GM12878 (cell line): ENCODE measurements around the gene RSPH1. TPM values are rescaled to one million over a fixed set of nuclear protein-coding genes. Genes with fewer than 3 reads are reported as not detected.

Experiments
- ATAC-seq: fragments of 200-7000 bp; cut with Tn5 transposase; 3 replicates; pipeline ENCODE4 v1.9.1; 2020; ENCODE audit warnings: mild to moderate bottlenecking, moderate library complexity
- BruUV-seq: library from RNA; stranded (reverse); fragments of 400-500 nt; replicated peaks from 2 replicates; lab custom pipeline; 2021; lab: Mats Ljungman, UMichigan
- CTCF ChIA-PET: fragments of 300-600 bp; sonication (Branson Sonifier 250); formaldehyde crosslinking; extraction: SDS; loops from one replicate; lab custom pipeline; 2021; ENCODE audit warnings: inconsistent platforms; lab: Yijun Ruan, JAX
- POLR2A ChIA-PET: fragments of 350-600 bp; formaldehyde crosslinking; extraction: SDS; loops from one replicate; lab custom pipeline; 2021; ENCODE audit warnings: inconsistent platforms; lab: Charles Lee
- RAD21 ChIA-PET: fragments of 300-600 bp; sonication (Branson Sonifier 250); formaldehyde crosslinking; loops from one replicate; lab custom pipeline; 2023; ENCODE audit warnings: antibody characterized with exemption; ENCODE audit not compliant: unreplicated experiment; lab: Charles Lee
- SMC1A ChIA-PET: fragments of 300-600 bp; sonication (Branson Sonifier 250); formaldehyde crosslinking; loops from one replicate; lab custom pipeline; 2023; ENCODE audit not compliant: unreplicated experiment, uncharacterized antibody; lab: Charles Lee
- DNase-seq: peaks from one replicate; pipeline ENCODE4 v3.0.0-alpha.2; 2011; ENCODE audit warnings: low read depth, low spot score
- FAIRE-seq: peaks from 3 replicates; lab custom pipeline; 2011; peaks lifted over from hg19 to GRCh38; lab: Jason Lieb, UNC
- H2AFZ ChIP-seq: 2 replicates; pipeline ENCODE4 v1.6.0; 2011; ENCODE audit warnings: low read depth, low read length, control low read depth; ENCODE audit not compliant: control insufficient read depth
- H3K27ac ChIP-seq: 2 replicates; pipeline ENCODE4 v1.5.1; 2011; ENCODE audit warnings: control low read depth; ENCODE audit not compliant: control insufficient read depth, insufficient read depth
- H3K27me3 ChIP-seq, 2 experiments: replicated peaks in 1 of 2; 2 replicates each; pipeline versions ENCODE4 v1.6.0 to v1.6.1; 2011; ENCODE audit warnings: low read length in 1 of 2; ENCODE audit not compliant: control insufficient read depth in 2 of 2, insufficient read depth in 2 of 2
- H3K36me3 ChIP-seq, 2 experiments: 2 replicates each; pipeline ENCODE4 v1.5.1; 2011; ENCODE audit warnings: low read length in 1 of 2; ENCODE audit not compliant: control insufficient read depth in 2 of 2, insufficient read depth in 2 of 2
- H3K4me1 ChIP-seq: 2 replicates; pipeline ENCODE4 v1.6.1; 2011; ENCODE audit warnings: mild to moderate bottlenecking, low read length, moderate library complexity, mixed read lengths; ENCODE audit not compliant: control insufficient read depth, insufficient read depth
- H3K4me2 ChIP-seq: 2 replicates; pipeline ENCODE4 v1.6.0; 2011; ENCODE audit warnings: control low read depth; ENCODE audit not compliant: control insufficient read depth, insufficient read depth
- H3K4me3 ChIP-seq: fragments of 200-600 bp; sonication (generic); 2 replicates; pipeline ENCODE4 v1.5.1; 2016
- H3K79me2 ChIP-seq: 2 replicates; pipeline ENCODE4 v1.6.0; 2011; ENCODE audit warnings: low read length; ENCODE audit not compliant: control insufficient read depth, insufficient read depth
- H3K9ac ChIP-seq: 2 replicates; pipeline ENCODE4 v1.8.0; 2011; ENCODE audit warnings: low read length, control low read depth, mixed read lengths; ENCODE audit not compliant: control insufficient read depth, insufficient read depth
- H3K9me3 ChIP-seq: replicated peaks from 3 replicates; pipeline ENCODE4 v1.5.1; 2011; ENCODE audit warnings: mild to moderate bottlenecking, low read length; ENCODE audit not compliant: control insufficient read depth, insufficient read depth
- H4K20me1 ChIP-seq: 2 replicates; pipeline ENCODE4 v1.6.0; 2011; ENCODE audit not compliant: control insufficient read depth, insufficient read depth
- MYB ChIP-seq: fragments of 150-350 bp; IDR thresholded peaks from 2 replicates; pipeline ENCODE4 v1.6.1; 2014; ENCODE audit warnings: mild to moderate bottlenecking, low read depth, low read length, borderline replicate concordance
- NBN ChIP-seq: fragments of 450-650 bp; IDR thresholded peaks from 2 replicates; pipeline ENCODE4 v1.6.1; 2016
- WGBS: methylation state at CpG from one replicate; pipeline ENCODE4 v1.1.6; 2016; ENCODE audit warnings: low lambda C conversion rate; ENCODE audit not compliant: insufficient replicate concordance, insufficient coverage; ENCODE audit errors: missing lambda C conversion rate; 5-methylcytosine and 5-hydroxymethylcytosine counted together
- in situ Hi-C: fragments of 300-500 bp; cut with MboI; formaldehyde crosslinking; loops from 9 replicates; pipeline ENCODE4 v1.14.3; 2018; ENCODE audit warnings: mixed read lengths
- intact Hi-C: fragments of 100-400 bp; cut with micrococcal nuclease; formaldehyde crosslinking; loops from one replicate; pipeline ENCODE4 v1.14.2; 2022; ENCODE audit not compliant: unreplicated experiment
- polyA plus RNA-seq, 11 experiments: library from polyadenylated mRNA; depleted of rRNA in 4 of 11; unstranded in 6 of 11; stranded (reverse) in 5 of 11; fragments of >200 nt; fragmentation: Nextera tagmentation in 4 of 11; fragmentation: Illumina TruSeq in 1 of 11; extraction: Ambion mirVana in 4 of 11; extraction: Trizol in 1 of 11; gene quantifications; 1 replicate in 1 of 11; 2 replicates in 10 of 11; pipeline versions ENCODE4 v1.2.1 to v1.2.3, GENCODE V29; 2011 to 2016; ENCODE audit warnings: inconsistent platforms in 2 of 11, missing spikeins in 2 of 11, low read depth in 1 of 11
- total RNA-seq, 4 experiments: library from RNA; depleted of rRNA in 3 of 4; stranded (reverse); fragments of >200 nt in 3 of 4; fragmentation: Illumina TruSeq in 1 of 4; extraction: Trizol in 1 of 4; gene quantifications; 2 replicates each; pipeline versions ENCODE4 v1.2.1 to v1.2.3, GENCODE V29; 2013 to 2021
- TF ChIP-seq, protein P1 (sequence below): fragments of 450-650 bp; IDR thresholded peaks from 2 replicates; pipeline ENCODE4 v1.6.1; 2017; ENCODE audit warnings: antibody characterized with exemption, mild to moderate bottlenecking, moderate library complexity

RSPH1 gene
- total and polyA plus RNA-seq, 10 of the 15 experiments (the other 5 are each of a cell fraction or from before 2014, with no cell fraction given): 0.11 to 1.4 (median 0.38) TPM

- Histone ChIP-seq H3K9ac (peak overlapping the region; percentile 9), H3K9me3 (no peaks in the 10 kb centered on the region), H3K4me1 (peaks cover 78% of the 10 kb centered on the region), H4K20me1 (no peaks in the 10 kb centered on the region), H3K36me3 (peaks cover 16 to 18% of the 10 kb centered on the region in 2 experiments), H3K4me2 (peak overlapping the region; percentile 38), H3K27ac (peak overlapping the region; percentile 76), H2AFZ (peak overlapping the region; percentile 41; the same call in 1 of the 2 replicates), H3K4me3 (peak overlapping the region; percentile 47; the same call in 1 of the 2 replicates), H3K27me3 (no peaks in the 10 kb centered on the region), H3K79me2 (peaks cover 21% of the 10 kb centered on the region)
- RAD21 ChIA-PET: interaction anchor here (1.0 to 6.6 kb wide), 10 partner anchors 8 to 111 kb away, joined by 4 to 146 read pairs (median 18); partner anchors contain the start of genes RSPH1 and SLC37A1
- CTCF ChIA-PET: interaction anchor here (0.7 to 7.6 kb wide), 9 partner anchors 8 to 224 kb away, joined by 3 to 168 read pairs (median 65); partner anchors contain the start of gene SLC37A1
- no peak for FAIRE-seq
- ATAC-seq: no peak
- intact Hi-C loops (no loop called here), in situ Hi-C loops (no loop called here)
- TF ChIP-seq NBN (no peak), MYB (no peak)
- TF ChIP-seq, protein P1, sequence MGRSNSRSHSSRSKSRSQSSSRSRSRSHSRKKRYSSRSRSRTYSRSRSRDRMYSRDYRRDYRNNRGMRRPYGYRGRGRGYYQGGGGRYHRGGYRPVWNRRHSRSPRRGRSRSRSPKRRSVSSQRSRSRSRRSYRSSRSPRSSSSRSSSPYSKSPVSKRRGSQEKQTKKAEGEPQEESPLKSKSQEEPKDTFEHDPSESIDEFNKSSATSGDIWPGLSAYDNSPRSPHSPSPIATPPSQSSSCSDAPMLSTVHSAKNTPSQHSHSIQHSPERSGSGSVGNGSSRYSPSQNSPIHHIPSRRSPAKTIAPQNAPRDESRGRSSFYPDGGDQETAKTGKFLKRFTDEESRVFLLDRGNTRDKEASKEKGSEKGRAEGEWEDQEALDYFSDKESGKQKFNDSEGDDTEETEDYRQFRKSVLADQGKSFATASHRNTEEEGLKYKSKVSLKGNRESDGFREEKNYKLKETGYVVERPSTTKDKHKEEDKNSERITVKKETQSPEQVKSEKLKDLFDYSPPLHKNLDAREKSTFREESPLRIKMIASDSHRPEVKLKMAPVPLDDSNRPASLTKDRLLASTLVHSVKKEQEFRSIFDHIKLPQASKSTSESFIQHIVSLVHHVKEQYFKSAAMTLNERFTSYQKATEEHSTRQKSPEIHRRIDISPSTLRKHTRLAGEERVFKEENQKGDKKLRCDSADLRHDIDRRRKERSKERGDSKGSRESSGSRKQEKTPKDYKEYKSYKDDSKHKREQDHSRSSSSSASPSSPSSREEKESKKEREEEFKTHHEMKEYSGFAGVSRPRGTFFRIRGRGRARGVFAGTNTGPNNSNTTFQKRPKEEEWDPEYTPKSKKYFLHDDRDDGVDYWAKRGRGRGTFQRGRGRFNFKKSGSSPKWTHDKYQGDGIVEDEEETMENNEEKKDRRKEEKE: 0 out of 2 replicates have a peak, but pooled peaks have one; percentile 4
- 2% methylated on average over 4 of the region's 4 CpGs for WGBS
- no peak for DNase-seq
- SMC1A ChIA-PET: interaction anchor here (0.6 to 9.1 kb wide), 7 partner anchors 10 to 669 kb away, joined by 3 to 268 read pairs (median 29); partner anchors contain the start of gene SLC37A1
- BruUV-seq: no TSS peak
- POLR2A ChIA-PET: interaction anchor here (1.2 to 6.0 kb wide), 6 partner anchors 9 to 76 kb away, joined by 7 to 71 read pairs (median 44); partner anchors contain the start of gene SLC37A1
Observed at GRCh38 chr21:42533963-42534355, 37.9 kb upstream of the RSPH1 start.
